GM10266 (cell line): ENCODE results near the gene CCNJL.
A peak's percentile ranks its signal among the peaks of the same experiment; 100 is the strongest.

Experiments used
- DNase-seq: peaks from one replicate; pipeline ENCODE4 v3.0.0; 2012; ENCODE audit errors: extremely low spot score
- CTCF ChIP-seq: IDR thresholded peaks from 2 replicates; pipeline ENCODE4 v1.5.1; 2012; ENCODE audit warnings: mild to moderate bottlenecking, low read depth; ENCODE audit not compliant: control insufficient read depth, insufficient read depth; ENCODE audit errors: missing control alignments

Gene CCNJL

GRCh38 chr5:160315968-160316367 is 3.6 kb upstream of the CCNJL start:
- DNase-seq: no peak
- no peak for TF ChIP-seq CTCF

- TF ChIP-seq CTCF: no peak
- DNase-seq: peak; percentile 27
Measured at GRCh38 chr5:160312960-160313727, 780 bp upstream of the CCNJL start.

GRCh38 chr5:160311491-160312133 is 752 bp downstream of the CCNJL start:
- DNase-seq: no peak
- no peak for TF ChIP-seq CTCF

GRCh38 chr5:160310552-160311295 is 1.6 kb downstream of the CCNJL start:
- no peak for DNase-seq
- TF ChIP-seq CTCF: no peak

GRCh38 chr5:160310140-160310539 is 2.2 kb downstream of the CCNJL start:
- no peak for DNase-seq
- no peak for TF ChIP-seq CTCF

- no peak for TF ChIP-seq CTCF
- DNase-seq: no peak
Measured at GRCh38 chr5:160306696-160307095, 5.7 kb downstream of the CCNJL start.
